IPS-18c (cell line): ENCODE data around the gene CHMP4B.

Source experiments
- H3K4me3 ChIP-seq: 2 replicates; pipeline ENCODE4 v1.7.0; 2013; ENCODE audit warnings: low read depth, mild to moderate bottlenecking, low read length, moderate library complexity; ENCODE audit not compliant: insufficient read depth
- H3K9me3 ChIP-seq: one replicate; pipeline ENCODE4 v1.6.1; 2013; ENCODE audit warnings: mild to moderate bottlenecking, low read length, moderate library complexity; ENCODE audit not compliant: control insufficient read depth, insufficient read depth

Gene CHMP4B

DNA sequence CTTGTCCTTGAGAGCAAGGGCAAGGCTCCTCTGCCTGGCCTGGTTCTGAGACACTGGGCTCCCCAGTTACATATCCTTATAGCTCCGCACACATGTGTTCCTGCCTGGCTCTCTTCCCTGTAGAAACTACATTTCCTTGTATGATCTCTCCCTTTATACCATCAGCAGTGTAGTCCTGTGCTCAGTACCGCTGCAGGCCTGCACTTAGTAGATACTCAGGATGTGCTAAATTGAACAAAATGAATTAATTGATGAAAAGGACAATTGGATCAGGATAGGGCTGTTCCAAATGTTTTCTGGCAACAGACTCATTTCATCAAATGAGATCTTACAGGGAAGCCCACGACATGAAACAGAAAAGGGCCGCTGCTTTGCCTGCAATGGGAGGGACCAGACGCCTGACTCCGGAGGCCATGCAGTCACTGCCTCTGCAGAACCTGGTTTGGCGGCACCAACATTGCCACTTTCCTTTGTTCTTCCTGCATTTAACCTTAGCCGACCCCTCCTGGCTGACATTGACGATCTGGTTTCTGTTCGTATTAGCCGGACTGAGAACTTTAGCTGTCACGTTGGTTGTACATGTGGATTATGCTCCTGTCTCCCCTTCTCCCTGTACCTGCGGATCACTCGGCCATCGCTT is 53.3 kb downstream of the CHMP4B start:
- no peaks in the 10 kb centered on the region for H3K9me3 ChIP-seq
- H3K4me3 ChIP-seq: no peak overlapping the region

DNA sequence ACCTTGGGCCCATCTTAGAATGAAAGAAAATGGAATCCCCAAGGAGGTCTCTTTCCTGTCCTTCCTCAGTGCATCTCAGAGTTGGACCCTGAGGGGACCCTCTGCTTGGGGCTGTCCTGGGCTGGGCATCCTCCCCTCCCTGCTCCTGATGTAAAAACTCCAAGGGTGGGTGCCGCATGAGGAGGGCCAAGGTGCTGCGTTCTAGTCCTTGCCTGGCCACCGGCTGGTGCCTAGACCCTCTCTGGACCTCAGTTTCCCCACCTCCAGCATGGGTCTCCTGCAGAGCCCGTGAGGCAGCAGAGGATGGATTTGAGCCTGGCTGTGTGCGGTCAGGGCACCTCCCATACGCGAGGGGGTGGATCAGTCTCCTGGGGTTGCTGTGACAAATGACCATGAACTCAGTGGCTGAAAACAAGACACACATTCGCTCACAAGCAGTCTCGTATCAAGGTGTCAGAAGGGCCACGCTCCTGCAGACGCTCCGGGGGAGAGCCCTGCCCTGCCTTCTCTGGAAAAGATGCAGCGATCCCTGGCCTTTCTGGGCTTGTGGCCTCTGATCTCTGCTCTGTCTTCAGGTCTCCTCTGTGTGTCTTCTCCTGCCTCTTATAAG is 54.7 kb downstream of the CHMP4B start:
- H3K9me3 ChIP-seq: no peaks in the 10 kb centered on the region
- H3K4me3 ChIP-seq: no peak overlapping the region

DNA sequence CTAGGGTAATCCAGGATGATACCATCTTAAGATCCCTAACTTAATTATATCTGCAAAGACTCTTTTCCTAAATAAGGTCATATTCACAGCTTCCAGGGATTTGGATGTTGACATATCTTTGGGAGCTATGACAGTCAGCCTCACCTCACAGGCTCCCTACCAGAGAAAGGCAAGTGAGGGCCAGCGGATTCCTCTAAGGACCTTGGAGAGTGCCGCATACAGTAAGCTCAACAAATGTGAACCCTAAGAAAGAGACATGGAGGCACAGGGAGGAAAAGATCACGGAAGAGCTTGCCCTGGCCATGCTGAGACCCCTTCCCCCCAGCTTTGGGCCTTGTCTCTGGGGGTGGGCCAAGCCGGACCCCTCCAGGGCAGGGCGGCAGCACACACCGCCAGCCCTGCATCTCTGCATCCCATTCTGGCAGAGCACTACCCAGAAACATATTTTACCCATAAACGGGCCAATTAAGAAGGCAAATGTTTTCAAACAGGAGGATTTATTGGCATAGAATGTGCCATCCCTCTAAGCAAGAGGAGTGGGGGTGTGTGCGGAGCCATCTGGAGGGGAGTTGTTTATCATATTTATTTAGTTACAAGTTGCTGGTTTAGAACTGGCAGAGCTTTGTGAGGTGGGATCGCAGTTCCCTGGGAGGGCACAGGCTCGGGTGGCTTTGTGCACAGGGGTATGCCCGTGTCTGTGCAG is 55.4 kb downstream of the CHMP4B start:
- no peak overlapping the region for H3K4me3 ChIP-seq
- no peaks in the 10 kb centered on the region for H3K9me3 ChIP-seq

DNA sequence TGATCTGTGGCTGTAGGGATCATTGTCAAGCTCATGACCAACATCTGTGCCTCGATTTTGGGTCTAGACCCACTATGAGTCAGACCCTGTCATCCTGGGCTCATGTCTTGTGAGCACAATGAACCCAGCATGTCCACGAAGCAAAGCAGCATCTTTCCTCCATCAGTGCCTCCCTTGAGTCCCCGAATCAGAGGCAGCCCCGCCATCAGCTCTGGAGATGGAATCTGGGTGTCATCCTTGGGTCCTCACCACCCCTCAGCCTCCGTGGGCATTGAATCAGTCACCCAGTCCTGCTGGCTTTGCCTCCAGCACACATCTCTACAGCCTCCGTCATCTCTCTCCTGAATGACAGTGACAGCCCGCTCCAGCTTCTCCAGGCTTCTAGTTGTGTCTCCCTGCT is 56.9 kb downstream of the CHMP4B start:
- Histone ChIP-seq H3K9me3 (no peaks in the 10 kb centered on the region), H3K4me3 (no peak overlapping the region)

DNA sequence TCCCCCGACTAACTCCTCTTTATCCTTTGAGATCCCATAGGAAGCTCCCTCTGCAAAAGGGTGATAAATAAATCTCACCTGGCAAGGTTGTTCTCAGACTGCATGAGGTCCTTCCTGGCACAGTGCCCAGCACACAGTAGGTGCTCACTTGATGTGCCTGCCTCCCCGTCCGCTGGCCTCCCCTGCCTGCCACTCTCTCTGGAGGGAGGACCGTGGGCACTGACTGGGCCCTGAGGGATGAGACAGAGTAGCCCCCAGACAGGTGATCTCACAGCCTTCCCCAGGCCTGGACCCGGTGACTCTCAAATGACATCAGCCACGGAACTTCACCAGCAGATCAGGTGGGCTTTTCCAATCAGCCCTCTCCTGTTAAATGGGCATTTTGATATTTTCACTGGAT is 57.4 kb downstream of the CHMP4B start:
- no peaks in the 10 kb centered on the region for H3K9me3 ChIP-seq
- no peak overlapping the region for H3K4me3 ChIP-seq

DNA sequence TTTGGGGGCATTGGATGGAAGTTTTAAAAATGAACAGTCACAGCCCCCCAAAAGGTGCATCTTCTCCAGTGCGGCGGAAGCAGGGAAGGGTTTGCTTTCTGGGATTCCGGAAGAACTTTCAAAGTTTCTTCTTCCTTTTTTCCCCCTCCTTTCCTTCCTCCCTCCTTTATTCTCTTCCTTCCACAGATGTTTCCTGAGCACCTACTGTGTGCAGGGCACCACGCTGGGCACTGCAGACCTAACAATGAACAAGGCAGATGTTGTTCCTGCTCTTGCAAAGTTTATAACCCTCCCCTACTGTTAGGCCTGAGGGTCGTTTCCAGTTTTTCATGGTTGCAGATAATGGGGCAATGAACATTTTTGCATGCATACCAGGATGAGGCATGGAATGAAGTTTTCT is 58.1 kb downstream of the CHMP4B start:
- Histone ChIP-seq H3K4me3 (no peak overlapping the region), H3K9me3 (no peaks in the 10 kb centered on the region)

DNA sequence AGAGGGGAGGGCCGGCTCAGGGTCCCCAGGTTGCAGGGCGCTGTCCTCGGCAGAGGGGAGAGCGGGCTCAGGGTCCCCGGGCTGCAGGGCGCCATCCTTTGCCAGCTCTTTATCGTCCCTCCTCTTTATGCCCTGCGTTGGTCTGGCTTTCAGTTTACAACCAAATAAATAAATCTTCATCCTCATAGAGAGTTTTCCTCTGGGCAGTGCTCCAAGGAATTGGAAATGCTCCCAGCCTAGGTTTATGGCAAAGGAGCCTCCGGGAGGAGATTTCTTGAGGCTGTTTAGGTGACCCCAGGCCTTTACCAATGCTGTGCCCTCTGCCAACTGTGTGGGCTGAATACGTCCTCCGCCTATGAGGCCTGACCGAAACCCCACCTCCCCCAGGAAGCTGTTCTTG is 60.2 kb downstream of the CHMP4B start:
- Histone ChIP-seq H3K9me3 (no peaks in the 10 kb centered on the region), H3K4me3 (no peak overlapping the region)

DNA sequence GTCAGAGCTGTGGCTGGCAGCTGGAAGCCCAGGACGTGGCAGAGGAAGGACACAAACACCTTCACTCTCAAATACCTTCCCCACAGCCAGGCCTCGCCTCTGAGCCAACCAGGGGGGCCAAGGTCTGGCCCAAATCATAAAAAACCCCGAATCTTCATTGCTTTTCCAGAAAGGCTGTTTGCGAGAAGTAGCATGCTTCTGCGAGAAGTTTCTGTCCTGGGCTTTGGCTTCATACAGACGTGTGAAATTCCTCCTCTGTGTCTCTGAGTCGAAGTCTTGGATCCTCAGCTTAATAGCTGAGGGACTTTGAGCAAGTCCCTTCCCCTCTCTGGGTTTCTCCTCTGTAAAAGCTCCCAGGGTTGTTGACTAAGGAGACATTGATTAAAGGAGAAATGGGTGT is 63.0 kb downstream of the CHMP4B start:
- peaks cover 2% of the 10 kb centered on the region for H3K9me3 ChIP-seq
- H3K4me3 ChIP-seq: no peak overlapping the region

DNA sequence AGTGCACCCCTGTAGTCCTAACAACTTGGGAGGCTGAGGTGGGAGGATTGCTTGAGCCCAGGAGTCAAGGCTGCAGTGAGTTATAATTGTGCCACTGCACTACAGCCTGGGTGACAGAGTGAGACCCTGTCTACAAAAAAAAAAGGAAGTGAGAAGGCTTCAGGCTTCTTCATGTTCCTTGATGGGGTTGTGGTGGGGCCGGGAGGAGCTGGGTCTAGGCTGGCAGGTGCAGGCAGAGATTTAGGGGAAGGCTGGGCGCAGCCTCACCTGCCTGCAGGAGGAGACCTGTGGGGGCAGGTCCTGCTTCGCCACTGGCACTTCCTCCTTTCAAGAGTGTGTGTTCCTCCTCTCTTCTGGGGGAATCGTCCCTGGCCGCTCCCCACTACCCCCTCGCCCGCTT is 63.9 kb downstream of the CHMP4B start:
- Histone ChIP-seq H3K4me3 (no peak overlapping the region), H3K9me3 (peaks cover 3% of the 10 kb centered on the region)

GRCh38 chr20:33875534-33876026 is 64.4 kb downstream of the CHMP4B start:
- Histone ChIP-seq H3K4me3 (no peak overlapping the region), H3K9me3 (peaks cover 3% of the 10 kb centered on the region)

GRCh38 chr20:33878583-33878982 is 67.4 kb downstream of the CHMP4B start:
- no peak overlapping the region for H3K4me3 ChIP-seq
- H3K9me3 ChIP-seq: peaks cover 3% of the 10 kb centered on the region

DNA sequence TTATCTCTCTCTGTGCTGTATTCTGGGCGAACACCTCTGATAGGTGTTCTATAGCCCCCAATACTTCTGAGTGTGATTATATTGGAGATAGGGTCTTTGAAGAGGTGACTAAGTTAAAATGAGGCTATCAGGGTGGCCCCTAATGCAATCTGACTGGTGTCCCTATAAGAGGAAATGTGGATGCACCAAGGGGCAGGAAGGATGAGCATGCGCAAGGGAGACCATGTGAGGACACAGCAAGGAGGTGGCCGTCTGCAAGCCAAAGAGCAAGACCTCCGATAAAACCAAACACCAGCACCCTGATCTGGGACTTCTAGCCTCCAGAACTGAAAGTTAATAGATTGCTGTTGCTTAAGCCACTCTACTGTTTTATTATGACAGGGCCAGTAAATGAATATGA is 69.2 kb downstream of the CHMP4B start:
- H3K4me3 ChIP-seq: no peak overlapping the region
- H3K9me3 ChIP-seq: peaks cover 3% of the 10 kb centered on the region

DNA sequence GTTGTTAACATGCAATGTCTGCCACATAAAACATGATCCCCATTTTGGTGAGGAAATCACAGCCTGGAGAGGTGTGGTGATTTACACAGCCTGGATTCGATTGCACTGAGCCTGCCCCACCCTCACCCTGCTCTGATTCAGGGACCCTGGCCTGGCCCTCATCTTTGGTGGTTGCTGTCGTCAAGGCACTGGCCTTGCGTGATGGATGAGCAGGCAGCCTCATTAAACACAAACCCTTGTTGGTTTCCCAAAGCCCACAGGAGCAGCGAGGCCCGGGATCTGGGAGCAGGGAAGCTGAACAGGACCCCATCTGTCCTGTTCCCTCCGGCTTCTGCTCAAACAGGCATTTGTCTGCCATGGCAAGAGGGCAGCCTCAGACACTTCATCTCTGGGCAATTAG is 70.8 kb downstream of the CHMP4B start:
- no peak overlapping the region for H3K4me3 ChIP-seq
- peaks cover 3% of the 10 kb centered on the region for H3K9me3 ChIP-seq

DNA sequence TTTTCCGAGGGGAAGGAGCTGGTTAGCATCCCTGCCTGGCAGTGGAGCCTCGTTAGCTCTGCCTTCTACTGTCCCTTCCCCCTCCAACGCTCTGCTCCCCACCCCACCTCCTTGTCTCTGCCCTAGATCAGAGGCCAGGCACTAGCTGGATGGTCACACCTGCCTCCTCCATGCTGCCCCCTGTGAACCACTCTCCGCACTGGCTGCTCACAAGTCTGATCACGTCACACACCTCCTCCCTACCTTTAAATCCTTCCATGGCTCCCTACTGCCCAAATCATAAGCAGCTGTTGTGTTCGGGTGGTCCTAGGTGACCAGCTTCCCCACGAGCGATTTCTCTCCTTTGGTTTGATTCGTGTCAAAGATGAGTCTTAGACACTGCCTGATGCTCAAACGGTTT is 71.3 kb downstream of the CHMP4B start:
- Histone ChIP-seq H3K4me3 (no peak overlapping the region), H3K9me3 (peaks cover 3% of the 10 kb centered on the region)

- Histone ChIP-seq H3K9me3 (peaks cover 3% of the 10 kb centered on the region), H3K4me3 (no peak overlapping the region)
These were observed 72.0 kb downstream of the CHMP4B start for GRCh38 chr20:33883164-33883563.

DNA sequence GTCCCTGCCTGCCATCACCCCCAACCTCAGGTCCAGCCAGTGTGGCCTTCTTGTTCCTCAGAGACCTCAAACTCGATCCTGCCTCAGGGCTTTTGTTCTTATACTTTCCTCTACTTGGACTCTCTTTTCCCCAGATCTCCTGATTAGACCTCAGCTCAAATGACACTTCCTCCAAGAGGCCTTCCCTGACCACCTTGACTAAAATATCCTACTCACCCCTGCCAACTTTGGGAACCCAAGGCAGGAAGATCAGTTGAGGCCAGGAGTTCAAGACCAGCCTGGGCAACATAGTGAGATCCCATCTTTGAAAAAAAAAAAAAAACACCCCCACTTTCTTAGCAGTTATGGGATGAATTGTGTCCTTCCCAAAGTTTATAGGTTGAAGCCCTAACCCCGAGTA is 73.5 kb downstream of the CHMP4B start:
- H3K4me3 ChIP-seq: no peak overlapping the region

DNA sequence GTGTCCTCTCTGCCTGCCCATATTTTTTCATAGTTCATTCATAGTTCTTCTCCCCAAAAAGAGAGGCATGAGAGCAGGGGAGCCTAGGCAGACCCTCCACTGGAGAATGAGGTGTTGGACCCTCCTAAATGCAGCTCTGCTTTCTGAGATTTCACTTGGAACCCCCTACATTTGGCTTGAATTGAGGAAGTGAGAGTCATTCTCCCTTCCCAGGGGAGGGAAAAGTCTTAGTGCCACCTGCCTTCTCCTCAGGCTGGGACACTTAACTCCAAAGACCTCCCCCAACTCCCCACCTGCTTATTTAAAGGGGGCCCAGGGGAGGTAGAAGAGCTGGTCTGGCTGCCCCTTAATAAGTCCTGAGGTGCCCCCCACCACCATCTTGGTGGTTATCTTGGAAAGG is 78.2 kb downstream of the CHMP4B start:
- H3K4me3 ChIP-seq: no peak overlapping the region
- no peaks in the 10 kb centered on the region for H3K9me3 ChIP-seq

More for the DNA sequence above, 73.5 kb downstream of the CHMP4B start:
- no peaks in the 10 kb centered on the region for H3K9me3 ChIP-seq

- H3K4me3 ChIP-seq: no peak overlapping the region; the same call in 1 of the 2 replicates
- no peaks in the 10 kb centered on the region for H3K9me3 ChIP-seq
These were observed 79.4 kb downstream of the CHMP4B start for GRCh38 chr20:33890557-33890956.
